ENCODE results near the gene ORM2.

DNA sequence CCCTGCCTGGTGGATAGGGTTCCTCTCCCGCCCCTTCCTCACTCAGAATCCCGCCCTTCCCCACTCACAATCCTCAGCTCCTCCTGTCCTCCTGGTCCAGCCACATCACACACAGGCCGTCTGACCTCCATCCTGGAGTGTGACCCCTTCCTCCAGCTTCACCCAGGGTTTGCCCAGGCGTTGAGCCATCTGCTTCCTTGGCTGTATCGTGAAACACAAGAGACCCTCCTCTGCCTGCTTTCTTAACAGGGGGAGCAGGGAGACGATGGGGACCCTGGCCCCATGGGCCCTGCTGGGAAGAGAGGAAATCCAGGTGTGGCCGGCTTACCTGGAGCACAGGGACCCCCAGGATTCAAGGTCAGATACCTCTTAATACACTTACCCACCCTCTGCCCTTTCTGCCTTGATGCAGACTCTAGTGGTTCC is 39.1 kb upstream of the ORM2 start:
- TF ChIP-seq TAF1 (IDR thresholded peaks at IDR 0.05; ENCODE audit: borderline replicate concordance, low read depth, low read length) (no peak), POLR2AphosphoS5 (IDR thresholded peaks at IDR 0.05; ENCODE audit: low read depth, low read length) (no peak), POLR2A (IDR thresholded peaks at IDR 0.05; ENCODE audit: low read depth, low read length) (no peak)
